Activated CD4-positive, alpha-beta T cell treated with anti-CD3 and anti-CD28 coated beads, Interleukin-2, amount 50 U/mL, for 16 hours (primary cell): ENCODE data around the gene PGBD5.
"Not testable (repeated sequence)": the region's sequence is repeated elsewhere in the genome, so short reads cannot be mapped to it uniquely, and the experiment has no call there.

Source experiments
- DNase-seq: peaks from one replicate; pipeline ENCODE4 v3.0.0-alpha.2; 2020

PGBD5 gene

DNA sequence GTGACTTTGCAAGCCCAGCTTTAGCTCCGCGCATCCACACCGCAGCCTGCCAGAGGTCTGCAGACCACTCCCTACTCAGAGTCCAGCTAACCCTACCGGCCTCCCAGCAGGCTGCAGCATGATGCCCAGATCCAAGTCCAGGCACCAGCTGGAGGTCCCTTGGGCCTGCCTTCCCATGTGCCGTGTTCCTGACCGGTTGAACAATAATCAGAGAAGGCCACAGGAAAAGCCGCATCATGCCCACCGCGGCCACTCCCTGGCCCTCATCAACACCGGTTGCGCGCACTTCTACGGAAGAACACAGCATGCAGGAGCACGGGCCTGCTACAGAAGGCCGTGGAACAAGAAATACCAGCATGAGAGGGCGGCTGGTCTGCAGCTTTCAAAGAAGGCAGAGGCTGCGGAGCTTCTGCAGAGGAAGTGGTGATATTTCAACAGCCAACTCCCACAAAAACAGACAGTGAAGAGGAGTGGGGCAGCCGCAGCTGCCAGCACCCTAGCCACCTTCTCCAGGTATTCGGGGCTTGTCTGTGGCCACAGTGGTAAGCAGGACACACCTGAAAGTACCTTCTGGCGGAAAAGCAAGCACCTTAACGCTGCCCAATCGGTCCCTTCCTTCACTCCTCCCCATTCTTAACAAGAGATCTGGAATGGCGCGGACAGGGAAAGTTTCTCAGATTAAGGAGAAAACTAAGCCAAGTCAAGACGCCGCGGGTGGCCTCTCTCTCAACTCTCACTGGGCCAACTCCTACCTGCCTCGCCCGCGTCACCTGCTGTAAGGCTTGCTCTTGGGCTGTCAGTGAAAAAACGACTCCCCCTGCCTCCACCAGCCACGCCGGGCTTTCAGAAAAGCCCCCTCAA is 1.5 kb downstream of the PGBD5 start:
- no peak for DNase-seq

DNA sequence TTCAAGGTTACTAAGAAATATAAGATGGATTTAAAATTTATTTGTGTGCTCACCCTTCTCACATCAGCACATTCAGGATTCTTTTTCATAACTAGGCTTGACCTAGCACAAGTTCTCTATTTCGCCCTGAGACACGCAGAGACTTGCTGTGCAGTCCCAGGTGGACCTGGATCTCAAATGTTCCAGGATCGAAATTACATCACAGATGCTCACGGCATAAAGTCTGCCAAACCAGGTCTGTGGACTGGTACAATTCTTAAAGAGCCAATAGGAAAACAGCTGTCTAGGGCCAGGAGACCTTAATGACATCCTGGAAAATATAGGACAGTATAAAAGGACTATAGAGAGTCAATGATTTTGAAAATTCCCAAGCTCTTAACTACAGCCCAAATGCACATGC is 2.2 kb downstream of the PGBD5 start:
- no peak for DNase-seq

DNA sequence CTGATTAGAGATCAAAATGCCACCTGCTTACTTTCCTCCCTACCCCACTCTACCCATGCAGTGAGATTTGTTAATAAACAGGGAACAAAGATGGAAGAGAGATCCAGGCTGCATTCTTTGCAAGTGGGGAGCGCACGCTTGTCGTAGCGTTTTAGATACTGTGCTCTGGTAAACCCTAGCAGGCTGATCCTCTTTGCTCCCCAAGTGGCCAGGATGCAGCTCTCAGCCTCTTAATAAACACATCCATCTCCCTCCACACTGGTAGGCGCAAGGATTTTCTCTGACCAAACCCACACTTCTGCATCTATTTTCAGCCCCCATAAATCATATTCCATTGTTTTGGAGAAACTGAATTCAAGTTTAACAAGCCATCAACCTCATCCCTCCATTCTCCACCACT is 2.9 kb downstream of the PGBD5 start:
- no peak for DNase-seq

DNA sequence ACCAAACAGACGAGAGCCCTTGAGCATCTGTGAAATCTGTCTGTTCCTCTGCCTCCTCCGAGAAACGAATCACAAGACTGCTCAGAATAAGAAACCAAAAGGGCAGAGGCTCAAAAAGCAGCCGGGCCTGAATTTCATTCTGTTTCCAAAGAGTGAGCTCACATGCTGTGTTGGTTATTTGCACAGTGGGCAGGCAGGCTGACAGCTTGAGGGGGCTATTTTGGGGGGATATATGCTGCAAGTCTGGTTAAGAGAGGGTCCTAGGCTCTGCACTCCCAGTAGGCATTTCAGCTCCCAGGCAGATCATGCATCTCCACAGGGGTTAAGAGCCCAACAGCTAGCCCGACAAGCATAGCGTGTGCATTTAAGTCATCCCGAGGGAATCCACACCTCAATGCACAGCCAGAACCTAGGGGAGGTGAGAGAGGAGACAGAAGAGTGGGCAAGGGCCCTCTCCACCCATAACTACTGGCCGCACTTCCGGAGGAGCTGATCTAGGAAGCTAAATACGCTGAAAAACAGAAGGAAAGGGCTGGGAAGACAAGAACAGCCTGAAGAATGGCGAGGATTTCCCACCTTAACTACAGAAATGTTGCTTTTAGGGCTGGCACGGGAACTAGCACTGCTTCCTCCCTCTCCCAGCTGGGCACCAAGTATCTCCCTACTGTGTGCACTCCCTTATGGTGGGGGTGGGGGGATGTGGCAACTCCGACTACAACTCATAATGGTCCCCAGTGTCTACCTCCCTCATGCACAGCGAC is 3.7 kb downstream of the PGBD5 start:
- DNase-seq, result no peak

DNA sequence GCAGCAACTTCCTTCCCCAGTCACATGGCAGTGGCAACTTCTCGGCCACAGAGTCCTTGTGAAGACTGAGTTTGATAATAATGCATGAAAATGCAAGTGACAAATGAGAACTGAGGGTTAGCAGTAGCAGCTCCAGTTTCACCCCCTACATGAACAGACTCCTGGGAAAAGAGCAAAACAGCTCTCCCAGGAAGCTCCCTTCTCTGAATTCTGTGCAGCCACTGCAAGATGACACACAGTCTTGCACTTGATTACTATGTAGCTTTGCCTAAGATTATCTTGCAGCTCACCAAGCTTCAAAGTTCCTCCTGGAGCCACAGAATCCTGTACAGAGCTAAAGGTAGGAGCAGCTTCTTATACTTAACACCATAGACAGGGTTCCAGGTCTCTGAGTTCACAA is 4.7 kb downstream of the PGBD5 start:
- peak; percentile 34 for DNase-seq

DNA sequence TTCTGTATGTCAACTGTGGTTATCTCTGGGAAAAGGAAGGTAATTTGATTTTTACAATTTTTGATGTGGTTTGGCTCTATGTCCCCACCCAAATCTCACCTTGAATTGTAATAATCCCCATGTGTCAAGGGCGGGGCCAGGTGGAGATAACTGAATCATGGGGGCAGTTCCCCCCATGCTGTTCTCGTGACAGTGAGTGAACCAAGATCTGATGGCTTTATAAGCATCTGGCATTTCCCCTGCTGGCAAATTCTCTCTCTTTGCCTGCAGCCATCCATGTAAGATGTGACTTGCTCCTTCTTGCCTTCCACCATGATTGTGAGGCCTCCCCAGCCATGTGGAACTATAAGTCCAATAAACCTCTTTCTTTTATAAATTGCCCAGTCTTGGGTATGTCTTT is 5.8 kb downstream of the PGBD5 start:
- DNase-seq, result not testable (repeated sequence)

DNA sequence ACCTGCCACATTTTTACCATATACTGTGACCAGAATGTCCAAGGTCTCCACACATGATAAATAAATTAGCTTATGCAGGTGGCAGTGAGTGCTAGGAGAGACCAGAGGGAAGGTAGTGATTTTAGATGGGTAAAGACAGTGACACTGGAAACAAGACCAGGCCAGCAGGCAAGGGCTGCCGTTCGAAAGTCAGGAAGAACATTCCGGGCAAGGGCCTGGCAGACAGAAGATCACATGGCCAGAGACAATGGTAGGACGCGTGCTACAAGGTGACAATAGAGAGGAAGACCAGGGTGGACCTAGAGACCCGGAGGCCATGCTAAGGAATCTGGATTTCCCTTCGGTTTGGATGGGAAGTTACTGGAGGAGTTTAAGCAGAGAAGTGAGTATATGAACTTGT is 9.7 kb downstream of the PGBD5 start:
- DNase-seq, result no peak

DNA sequence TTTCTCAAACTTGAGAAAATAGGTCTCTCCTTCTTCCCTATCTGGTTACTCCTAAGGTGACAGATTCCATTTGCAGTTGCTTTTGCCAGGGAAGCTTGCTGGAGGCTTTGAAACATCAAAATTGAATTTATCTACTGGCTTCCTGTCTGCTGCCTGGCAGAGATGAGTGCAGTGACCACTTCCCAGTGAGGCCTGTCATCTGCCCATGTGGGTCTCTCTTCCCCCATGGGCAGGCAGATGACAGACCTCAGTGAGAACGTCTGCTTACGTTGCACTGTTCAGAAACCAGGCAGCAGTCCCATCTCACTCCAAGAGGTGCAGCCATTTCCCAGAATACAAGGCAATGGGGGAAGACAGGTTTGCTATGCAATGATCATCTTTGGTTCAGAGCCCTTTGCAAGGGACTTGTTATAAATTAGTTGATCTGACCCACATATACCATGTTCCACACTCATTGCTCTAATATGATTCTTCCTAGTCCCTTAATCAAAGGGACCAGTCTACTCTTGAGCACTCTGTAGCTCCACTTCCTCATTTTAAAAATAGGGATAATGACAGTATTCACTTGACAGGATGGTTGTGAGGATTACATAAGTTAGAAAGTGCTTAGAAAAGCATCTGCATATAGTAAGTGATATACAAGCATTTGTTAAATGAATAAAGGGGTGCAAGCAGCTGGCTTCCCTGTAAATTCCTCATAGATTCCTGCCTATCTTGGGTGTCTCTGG is 10.6 kb downstream of the PGBD5 start:
- no peak for DNase-seq

DNA sequence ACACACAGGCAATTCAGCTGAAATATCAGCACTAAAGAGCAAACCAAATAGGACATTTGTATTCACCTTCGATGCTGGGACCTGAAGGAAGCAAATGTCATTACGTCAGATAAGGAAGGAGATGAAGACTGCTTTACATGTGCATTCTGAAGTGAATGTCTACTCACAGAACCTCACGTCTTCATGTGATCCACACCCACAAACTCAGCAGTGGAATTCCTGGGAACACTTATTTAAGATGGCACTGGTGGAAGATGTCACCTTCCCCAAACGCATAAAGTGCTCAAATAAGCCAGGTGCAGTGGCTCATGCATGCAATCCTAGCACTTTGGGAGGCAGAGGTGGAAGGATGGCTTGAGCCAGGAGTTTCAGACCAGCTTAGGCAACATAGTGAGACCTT is 11.4 kb downstream of the PGBD5 start:
- no peak for DNase-seq

DNA sequence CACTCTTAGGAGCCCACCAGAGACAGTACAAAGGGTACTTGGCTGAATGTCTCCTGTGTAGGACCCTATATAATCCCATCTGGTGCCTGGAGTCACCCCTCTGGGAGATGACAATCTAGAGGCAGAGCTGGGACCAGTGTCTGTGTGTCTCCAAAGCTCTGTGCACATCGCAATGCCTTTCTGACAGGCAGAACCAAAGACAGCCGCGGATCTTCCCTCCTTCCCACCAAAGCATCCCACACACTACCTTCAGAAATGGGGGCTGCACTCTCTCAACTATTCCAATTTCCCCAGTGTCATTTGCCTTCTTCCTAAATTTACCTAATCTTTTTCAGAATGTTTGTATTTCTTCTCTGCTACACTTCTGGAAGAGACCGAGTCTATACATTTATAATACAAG is 12.0 kb downstream of the PGBD5 start:
- DNase-seq, result no peak

DNA sequence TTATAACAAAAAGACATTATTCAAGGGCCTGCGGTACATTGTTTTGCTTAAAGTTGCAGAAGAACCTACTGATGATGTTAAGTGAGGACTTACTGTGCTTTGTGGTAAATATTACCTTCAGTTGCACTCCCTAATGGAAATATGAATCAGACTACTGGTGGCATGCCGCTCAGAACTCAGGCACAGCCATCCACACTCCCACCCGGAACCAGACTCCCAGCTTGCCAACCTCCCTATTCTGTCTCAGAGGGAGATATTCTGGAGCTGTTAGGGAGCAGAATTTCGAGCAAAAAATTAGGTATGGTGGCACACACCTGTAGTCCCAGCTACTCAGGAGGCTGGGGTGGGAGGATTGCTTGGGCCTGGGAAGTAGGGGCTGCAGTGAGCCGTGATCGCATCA is 13.1 kb downstream of the PGBD5 start:
- no peak for DNase-seq

DNA sequence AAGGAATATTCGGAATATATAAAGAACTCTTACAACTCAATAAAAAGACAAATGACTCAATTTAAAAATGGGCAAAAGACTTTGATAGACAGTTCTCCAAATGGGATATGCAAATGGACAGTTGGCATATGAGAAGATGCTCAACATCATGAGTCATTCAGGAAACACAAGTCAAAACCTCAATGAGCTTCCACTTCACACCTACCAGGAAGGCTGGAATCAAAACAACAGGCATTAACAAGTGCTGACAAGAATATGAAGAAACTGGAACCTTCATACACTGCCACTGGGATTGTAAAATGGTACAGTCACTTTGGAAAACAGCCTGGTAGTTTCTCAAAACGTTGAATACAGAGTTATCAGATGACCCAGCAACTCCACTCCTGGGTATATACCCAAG is 17.2 kb downstream of the PGBD5 start:
- DNase-seq, result no peak

DNA sequence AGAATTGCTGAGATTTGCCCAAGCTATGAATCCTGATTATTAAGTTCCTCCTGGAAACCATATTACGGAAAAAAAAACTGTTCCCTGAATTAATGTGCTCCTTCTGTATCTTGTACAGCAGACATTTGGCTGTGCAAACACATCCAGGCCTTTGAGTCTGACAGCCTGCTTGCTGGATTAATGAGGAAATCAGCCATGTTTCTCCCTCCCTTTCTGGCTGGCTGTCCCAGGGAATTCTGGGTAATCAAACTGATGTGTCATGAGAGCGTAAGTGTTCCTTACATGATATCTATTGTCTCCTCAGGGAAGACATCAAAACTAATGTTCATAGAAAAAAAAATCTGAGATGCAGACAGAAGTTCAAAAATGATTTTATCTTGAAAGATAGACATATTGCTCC is 18.8 kb downstream of the PGBD5 start:
- no peak for DNase-seq

DNA sequence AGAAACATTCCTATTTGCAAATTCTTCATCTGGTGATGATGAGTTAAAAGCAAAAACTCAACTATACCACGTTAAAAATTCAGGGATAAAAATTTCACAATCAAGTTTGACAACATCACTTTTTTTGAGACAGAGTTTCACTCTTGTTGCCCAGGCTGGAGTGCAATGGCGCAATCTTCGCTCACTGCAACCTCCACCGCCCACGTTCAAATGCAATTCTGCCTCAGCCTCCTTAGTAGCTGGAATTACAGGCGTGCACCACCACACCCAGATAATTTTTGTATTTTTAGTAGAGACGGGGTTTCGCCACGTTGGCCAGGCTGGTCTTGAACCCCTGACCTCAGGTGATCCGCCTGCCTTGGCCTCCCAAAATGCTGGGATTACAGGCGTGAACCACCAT is 19.4 kb downstream of the PGBD5 start:
- DNase-seq, result not testable (repeated sequence)

DNA sequence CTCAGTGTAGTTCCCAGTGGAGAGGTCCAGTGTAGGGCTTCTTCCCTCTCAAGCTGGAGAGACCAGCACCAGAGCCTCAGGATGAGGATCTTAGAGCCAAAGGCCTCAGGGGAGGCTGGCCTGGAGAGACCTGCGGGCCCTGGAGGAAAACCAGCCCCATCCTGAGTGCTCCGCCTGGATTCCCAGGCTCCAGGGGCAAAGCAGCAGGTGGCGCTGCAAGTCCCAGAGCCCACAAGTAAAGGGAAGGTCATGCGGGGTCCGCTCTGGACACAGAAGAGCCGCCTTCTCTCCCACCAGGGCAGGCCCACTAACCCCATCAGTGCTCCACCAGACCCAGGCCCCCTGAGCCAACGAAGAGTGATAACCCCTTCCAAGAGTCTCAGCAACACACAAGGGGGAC is 22.7 kb downstream of the PGBD5 start:
- no peak for DNase-seq

DNA sequence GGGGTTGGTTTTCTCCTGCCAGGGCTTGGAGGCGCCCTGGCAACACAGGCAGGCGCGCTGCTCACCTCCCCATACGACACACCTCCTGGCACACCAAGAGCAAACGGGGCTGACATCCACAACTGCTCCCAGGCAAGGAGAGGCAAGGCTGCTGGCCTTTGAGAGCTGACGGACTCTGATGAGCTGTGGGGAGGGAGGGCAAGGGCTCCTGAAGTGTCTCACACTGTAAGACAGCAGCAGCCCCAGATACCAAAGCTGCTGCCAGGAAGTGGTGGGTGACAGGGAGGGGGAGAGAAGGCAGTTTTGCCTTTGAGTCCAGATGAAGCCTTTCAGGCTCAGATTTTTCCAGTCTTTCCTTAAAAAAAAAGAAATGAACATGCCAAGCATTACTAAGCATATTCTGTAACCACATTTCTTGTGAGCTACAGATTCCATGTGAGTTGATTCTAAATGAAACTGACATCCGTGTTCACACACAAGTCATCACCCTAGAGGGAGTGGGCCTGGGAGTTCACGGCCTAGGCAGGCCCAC is 24.3 kb downstream of the PGBD5 start:
- DNase-seq, result no peak

DNA sequence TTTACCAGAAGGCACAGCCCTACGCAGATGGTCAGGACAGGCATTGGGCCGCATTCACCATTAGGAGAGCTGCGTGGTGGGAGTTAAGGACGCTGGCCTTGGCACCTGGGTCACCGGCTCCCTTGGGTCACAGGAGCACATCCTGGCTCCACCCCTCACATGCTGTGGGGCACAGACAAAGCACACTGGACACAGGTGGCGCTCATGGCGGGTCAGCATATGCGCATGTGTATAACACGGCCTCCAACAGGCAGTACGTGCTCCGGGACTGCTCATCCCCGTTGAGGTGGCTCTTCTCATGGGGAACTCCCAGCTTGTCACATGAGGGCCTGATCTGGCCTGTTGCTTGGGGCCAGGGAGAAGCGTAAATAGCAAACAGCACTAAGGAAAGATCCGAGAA is 25.0 kb downstream of the PGBD5 start:
- no peak for DNase-seq

DNA sequence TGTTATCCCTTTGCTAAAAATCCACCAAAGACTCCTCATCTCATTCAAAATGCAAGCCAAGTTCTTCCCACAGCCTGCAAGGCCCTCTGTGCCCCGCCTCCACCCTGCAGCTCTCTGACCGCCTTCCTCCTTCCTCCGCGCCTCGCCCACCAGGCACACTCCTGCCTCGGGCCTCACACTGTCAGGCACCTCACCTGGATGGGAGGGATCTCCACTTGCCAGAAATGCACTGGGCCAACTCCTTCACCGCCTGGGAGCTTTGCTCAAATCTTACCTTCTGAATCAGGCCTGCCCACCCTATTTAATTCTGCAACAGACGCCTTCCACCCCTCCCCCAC is 26.2 kb downstream of the PGBD5 start:
- DNase-seq, result no peak

DNA sequence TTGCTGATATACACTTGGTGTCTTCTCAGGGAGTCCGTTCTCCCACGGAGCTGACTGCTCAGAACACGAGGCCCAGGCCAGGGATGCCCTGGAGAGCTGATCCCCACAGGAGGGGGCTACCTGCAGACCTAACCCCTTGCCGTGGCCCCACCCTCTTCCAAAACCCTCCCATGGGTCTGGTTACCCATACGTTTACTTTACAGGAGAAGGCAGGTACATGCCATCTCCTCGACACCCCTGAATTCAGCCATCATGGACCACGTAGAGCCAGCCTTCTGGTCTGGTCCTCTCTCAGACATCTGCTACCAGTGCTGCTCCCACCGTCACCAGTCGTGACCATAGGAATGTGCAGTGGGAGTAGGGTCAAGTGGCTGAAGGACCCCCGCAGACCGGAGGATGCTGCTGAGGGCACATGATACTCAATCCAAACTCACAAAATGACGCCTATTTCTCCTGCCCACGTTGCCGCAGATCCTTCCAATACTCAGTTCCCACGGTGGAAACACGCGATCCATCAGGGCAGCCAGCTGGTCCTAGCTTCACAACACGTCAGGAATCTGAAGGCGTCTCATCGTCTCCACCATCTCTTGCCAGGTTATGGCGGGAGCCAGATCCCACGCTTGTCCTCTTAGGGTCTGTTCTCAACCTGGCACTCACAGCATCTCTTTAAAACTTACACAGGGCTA is 26.7 kb downstream of the PGBD5 start:
- DNase-seq, result no peak

DNA sequence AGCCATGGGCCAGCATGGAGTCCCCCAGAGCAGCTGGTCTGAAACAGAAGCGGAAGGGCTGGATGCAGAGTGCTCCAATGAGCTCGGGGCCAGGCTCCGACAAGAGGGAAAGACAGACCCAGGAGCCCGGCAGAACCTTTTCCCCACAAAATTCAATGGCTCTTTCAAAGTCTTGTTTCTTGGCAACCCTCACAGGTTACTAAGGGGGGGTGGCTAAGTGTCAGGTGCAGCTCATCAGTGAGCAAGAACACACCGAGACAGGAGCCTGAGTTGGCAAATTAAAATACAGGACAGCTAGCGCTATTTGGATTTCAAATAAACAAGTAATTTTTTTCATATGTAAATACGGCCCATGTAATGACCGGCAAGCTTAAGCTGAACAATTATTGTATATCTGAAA is 27.3 kb downstream of the PGBD5 start:
- no peak for DNase-seq

DNA sequence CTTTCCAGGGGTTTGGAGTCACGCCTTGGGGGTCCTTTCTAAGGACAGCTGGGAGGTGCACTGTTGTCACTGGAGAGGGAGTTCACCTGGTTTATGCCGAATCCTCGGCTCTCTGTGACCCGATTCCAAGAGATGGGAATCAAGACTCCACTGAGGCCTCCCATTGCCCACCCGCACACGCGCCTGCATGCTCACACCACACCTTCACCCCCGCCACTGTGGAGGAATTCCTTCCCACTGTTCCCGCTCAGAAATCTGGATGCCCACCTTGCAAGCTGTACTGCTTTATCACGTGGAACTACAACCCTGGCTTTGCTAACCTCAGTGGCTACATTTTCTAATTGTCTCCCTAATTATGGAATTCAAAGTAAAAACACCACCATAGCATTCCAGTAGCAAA is 29.2 kb downstream of the PGBD5 start:
- DNase-seq, result no peak

DNA sequence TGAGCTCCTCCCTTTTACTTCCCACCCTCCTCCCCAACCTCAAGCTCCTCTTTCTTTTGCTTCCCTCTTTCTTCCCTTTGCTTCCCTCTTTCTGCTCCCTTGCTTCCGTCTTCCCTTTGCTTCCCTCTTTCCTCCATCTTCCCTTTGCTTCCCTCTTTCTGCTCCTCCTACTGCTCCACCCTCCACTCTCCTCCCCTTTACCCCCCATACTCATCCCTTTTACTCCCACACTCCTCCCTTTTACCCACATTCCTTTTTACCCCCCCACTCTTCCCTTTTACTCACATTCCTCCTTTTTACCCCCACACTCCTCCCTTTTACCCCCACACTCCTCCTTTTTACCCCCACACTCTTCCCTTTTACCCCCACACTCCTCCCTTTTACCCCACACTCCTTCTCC is 30.2 kb downstream of the PGBD5 start:
- DNase-seq, result no peak

DNA sequence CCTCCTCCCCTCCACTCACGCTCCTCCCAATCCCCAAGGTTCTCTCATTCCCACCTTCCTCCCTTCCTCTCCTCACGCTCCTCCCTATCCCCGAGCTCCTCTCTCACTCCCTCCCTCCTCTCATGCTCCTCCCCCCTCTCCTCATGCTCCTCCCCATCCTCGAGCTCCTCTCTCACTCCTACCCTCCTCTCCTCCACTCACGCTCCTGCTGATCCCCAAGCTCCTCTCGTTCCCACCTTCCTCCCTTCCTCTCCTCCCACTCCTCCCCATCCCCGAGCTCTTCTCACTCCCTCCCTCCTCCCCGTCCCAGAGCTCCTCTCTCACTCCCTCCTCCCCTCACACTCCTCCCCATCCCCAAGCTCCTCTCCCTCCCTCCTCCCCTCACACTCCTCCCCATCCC is 31.4 kb downstream of the PGBD5 start:
- DNase-seq, result no peak
